Upper lobe of left lung (tissue), 6 donors: ENCODE measurements around the gene SIK3. TPM values are rescaled to one million over a fixed set of nuclear protein-coding genes. Genes with fewer than 3 reads are reported as not detected.
A peak's percentile ranks its signal among the peaks of the same experiment; 100 is the strongest.

Source experiments
- ATAC-seq, 2 donors: fragments of 200-7000 bp; cut with Tn5 transposase; one replicate each; pipeline ENCODE4 v1.9.1; 2022; ENCODE audit warnings: mild to moderate bottlenecking in 2 of 2, moderate library complexity in 2 of 2; ENCODE audit not compliant: low FRiP score in 2 of 2
- DNase-seq, 2 donors: peaks; one replicate each; pipeline ENCODE4 v3.0.0-alpha.2; 2019 to 2020
- H3K27ac ChIP-seq, 4 donors: fragments of 200-600 bp; sonication (generic); one replicate each; pipeline ENCODE4 v1.5.1; 2016 to 2019
- H3K27me3 ChIP-seq, 4 donors: fragments of 200-600 bp; sonication (generic); one replicate each; pipeline ENCODE4 v1.5.1; 2017 to 2019
- H3K36me3 ChIP-seq, 4 donors: fragments of 200-600 bp; sonication (generic); one replicate each; pipeline ENCODE4 v1.5.1; 2016 to 2019
- H3K4me1 ChIP-seq, 4 donors: fragments of 200-600 bp; sonication (generic); one replicate each; pipeline ENCODE4 v1.5.1; 2018 to 2019
- H3K4me3 ChIP-seq, 4 donors: fragments of 200-600 bp; sonication (generic); one replicate each; pipeline ENCODE4 v1.5.1; 2017 to 2019; ENCODE audit warnings: mild to moderate bottlenecking in 2 of 4, moderate library complexity in 1 of 4
- H3K9me3 ChIP-seq, 4 donors: fragments of 200-600 bp; sonication (generic); one replicate each; pipeline ENCODE4 v1.5.1; 2018 to 2019
- CTCF ChIP-seq, 6 experiments: fragments of 450-650 bp in 4 of 6; fragments of 200-600 bp in 2 of 6; sonication (generic) in 2 of 6; IDR thresholded peaks; one replicate each; pipeline ENCODE4 v1.5.1; 2016 to 2019; ENCODE audit warnings: antibody characterized with exemption in 6 of 6
- EP300 ChIP-seq, 4 donors: sonication (generic); formaldehyde crosslinking; IDR thresholded peaks; one replicate each; pipeline ENCODE4 v1.5.1; 2017; ENCODE audit warnings: antibody characterized with exemption in 4 of 4, control low read depth in 2 of 4
- POLR2A ChIP-seq, 4 donors: fragments of 450-650 bp; IDR thresholded peaks; one replicate each; pipeline ENCODE4 v1.5.1; 2016 to 2017; ENCODE audit warnings: antibody characterized with exemption in 4 of 4, mild to moderate bottlenecking in 2 of 4
- POLR2AphosphoS5 ChIP-seq, 2 donors: sonication (generic); formaldehyde crosslinking; IDR thresholded peaks; one replicate each; pipeline ENCODE4 v1.5.1; 2017; ENCODE audit warnings: antibody characterized with exemption in 2 of 2
- WGBS, 2 donors: methylation state at CpG; one replicate each; pipeline ENCODE4 v1.1.5; 2017 to 2018; 5-methylcytosine and 5-hydroxymethylcytosine counted together
- total RNA-seq, 6 donors: library from RNA; depleted of rRNA in 4 of 6; stranded (reverse); fragments of >200 nt in 4 of 6; gene quantifications; one replicate each; pipeline versions ENCODE4 v1.1.0 to v1.2.1, GENCODE V29; 2016 to 2021
- donor health status: DM: no; HTN: no; CAD: no; lungs with moderate emphysema.
- donor health status: DM: no; HTN: yes; CAD: no; lungs with severe emphysema.

The SIK3 gene
- total RNA-seq, 6 donors from 2014 or later: 26.9 to 115 (median 43.7) TPM

GRCh38 chr11:117045196-117045595, 53.0 kb downstream of the SIK3 start:
- Histone ChIP-seq H3K4me1 (peaks cover 15 to 34% (median 22%) of the 10 kb centered on the region in 4 donors), H3K36me3 (no peaks in the 10 kb centered on the region), H3K27ac (no peak overlapping the region), H3K9me3 (no peaks in the 10 kb centered on the region), H3K4me3 (no peak overlapping the region), H3K27me3 (no peaks in the 10 kb centered on the region)
- peak in 1 of 2 donors; percentile 57 for ATAC-seq
- TF ChIP-seq POLR2A (IDR thresholded peaks at IDR 0.05): no peak
- no peak for TF ChIP-seq EP300 (IDR thresholded peaks at IDR 0.05)
- no peak for TF ChIP-seq POLR2AphosphoS5 (IDR thresholded peaks at IDR 0.05)
- TF ChIP-seq CTCF (IDR thresholded peaks at IDR 0.05): no peak
- 44 to 51% methylated on average over 5 of the region's 5 CpGs for WGBS, 2 donors
- no peak for DNase-seq

- no peak for DNase-seq
- Histone ChIP-seq H3K36me3 (no peaks in the 10 kb centered on the region), H3K9me3 (no peaks in the 10 kb centered on the region), H3K4me3 (no peak overlapping the region), H3K27ac (no peak overlapping the region), H3K27me3 (no peaks in the 10 kb centered on the region), H3K4me1 (peaks cover 20 to 38% (median 23%) of the 10 kb centered on the region in 4 donors)
- ATAC-seq: no peak
- 75 to 79% methylated on average over 7 of the region's 7 CpGs for WGBS, 2 donors
- TF ChIP-seq CTCF (IDR thresholded peaks at IDR 0.05) (no peak), EP300 (IDR thresholded peaks at IDR 0.05) (no peak), POLR2A (IDR thresholded peaks at IDR 0.05) (no peak), POLR2AphosphoS5 (IDR thresholded peaks at IDR 0.05) (no peak)
These were observed 53.8 kb downstream of the SIK3 start for GRCh38 chr11:117044287-117045035.

- Histone ChIP-seq H3K4me1 (peaks cover 26 to 44% (median 29%) of the 10 kb centered on the region in 4 donors), H3K36me3 (no peaks in the 10 kb centered on the region), H3K9me3 (no peaks in the 10 kb centered on the region), H3K27ac (no peak overlapping the region), H3K4me3 (no peak overlapping the region), H3K27me3 (no peaks in the 10 kb centered on the region)
- DNase-seq: no peak
- no peak for ATAC-seq
- TF ChIP-seq CTCF (IDR thresholded peaks at IDR 0.05): no peak
- no peak for TF ChIP-seq POLR2A (IDR thresholded peaks at IDR 0.05)
- TF ChIP-seq EP300 (IDR thresholded peaks at IDR 0.05): no peak
- TF ChIP-seq POLR2AphosphoS5 (IDR thresholded peaks at IDR 0.05): no peak
- WGBS, 2 donors: 85 to 86% methylated on average over 3 of the region's 3 CpGs
These were observed 55.5 kb downstream of the SIK3 start for GRCh38 chr11:117042689-117043088.

- Histone ChIP-seq H3K27ac (no peak overlapping the region), H3K27me3 (no peaks in the 10 kb centered on the region), H3K4me1 (peaks cover 19 to 39% (median 27%) of the 10 kb centered on the region in 4 donors), H3K9me3 (no peaks in the 10 kb centered on the region), H3K36me3 (no peaks in the 10 kb centered on the region), H3K4me3 (no peak overlapping the region)
- ATAC-seq (no peak), DNase-seq (no peak)
- WGBS, 2 donors: 54 to 100% methylated on average over 1 of the region's 1 CpG
- no peak for TF ChIP-seq POLR2AphosphoS5 (IDR thresholded peaks at IDR 0.05)
- TF ChIP-seq EP300 (IDR thresholded peaks at IDR 0.05): no peak
- no peak for TF ChIP-seq POLR2A (IDR thresholded peaks at IDR 0.05)
- no peak for TF ChIP-seq CTCF (IDR thresholded peaks at IDR 0.05)
These were observed 58.3 kb downstream of the SIK3 start for GRCh38 chr11:117039900-117040299.

- no peak overlapping the region for H3K4me3 ChIP-seq
- 92 to 97% methylated on average over 3 of the region's 3 CpGs for WGBS, 2 donors
- no peak for ATAC-seq
- H3K4me1 ChIP-seq: peaks cover 13 to 33% (median 22%) of the 10 kb centered on the region in 4 donors
- no peak overlapping the region for H3K27ac ChIP-seq
- TF ChIP-seq POLR2A (IDR thresholded peaks at IDR 0.05): no peak
- H3K9me3 ChIP-seq: no peaks in the 10 kb centered on the region
- no peaks in the 10 kb centered on the region for H3K36me3 ChIP-seq
- H3K27me3 ChIP-seq: no peaks in the 10 kb centered on the region
- no peak for DNase-seq
These were observed 59.0 kb downstream of the SIK3 start for GRCh38 chr11:117039270-117039669.
